ENCODE measurements around the gene TRABD.
A peak's percentile ranks its signal among the peaks of the same experiment; 100 is the strongest.

Gene TRABD

DNA sequence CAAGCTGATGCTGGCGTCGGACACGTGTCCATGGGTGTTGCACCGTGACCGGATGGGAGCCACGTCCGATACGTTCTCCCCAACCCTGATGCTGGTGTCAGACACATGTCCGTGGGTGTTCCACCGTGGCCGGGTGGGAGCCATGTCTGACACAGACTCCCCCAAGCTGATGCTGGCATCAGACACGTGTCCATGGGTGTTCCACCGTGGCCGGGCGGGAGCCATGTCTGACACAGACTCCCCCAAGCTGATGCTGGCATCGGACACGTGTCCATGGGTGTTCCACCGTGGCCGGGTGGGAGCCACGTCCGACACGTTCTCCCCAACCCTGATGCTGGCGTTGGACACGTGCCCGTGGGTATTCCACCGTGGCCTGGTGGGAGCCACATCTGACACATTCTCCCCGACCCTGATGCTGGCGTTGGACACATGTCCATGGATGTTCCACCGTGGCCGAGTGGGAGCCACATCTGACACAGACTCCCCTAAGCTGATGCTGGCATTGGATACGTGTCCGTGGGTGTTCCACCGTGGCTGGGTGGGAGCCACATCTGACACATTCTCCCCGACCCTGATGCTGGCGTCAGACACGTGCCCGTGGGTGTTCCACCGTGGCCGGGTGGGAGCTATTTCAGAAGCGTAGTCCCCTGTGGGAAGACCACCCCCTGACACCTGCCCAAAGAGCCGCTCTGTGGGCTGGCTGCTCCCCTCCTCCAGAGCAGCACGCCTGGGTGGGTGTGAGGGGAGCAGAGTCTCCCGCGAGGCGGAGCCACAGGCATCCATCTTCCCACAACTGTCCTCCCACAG lies 35.1 kb downstream of the TRABD start:
- no peak for DNase-seq

DNA sequence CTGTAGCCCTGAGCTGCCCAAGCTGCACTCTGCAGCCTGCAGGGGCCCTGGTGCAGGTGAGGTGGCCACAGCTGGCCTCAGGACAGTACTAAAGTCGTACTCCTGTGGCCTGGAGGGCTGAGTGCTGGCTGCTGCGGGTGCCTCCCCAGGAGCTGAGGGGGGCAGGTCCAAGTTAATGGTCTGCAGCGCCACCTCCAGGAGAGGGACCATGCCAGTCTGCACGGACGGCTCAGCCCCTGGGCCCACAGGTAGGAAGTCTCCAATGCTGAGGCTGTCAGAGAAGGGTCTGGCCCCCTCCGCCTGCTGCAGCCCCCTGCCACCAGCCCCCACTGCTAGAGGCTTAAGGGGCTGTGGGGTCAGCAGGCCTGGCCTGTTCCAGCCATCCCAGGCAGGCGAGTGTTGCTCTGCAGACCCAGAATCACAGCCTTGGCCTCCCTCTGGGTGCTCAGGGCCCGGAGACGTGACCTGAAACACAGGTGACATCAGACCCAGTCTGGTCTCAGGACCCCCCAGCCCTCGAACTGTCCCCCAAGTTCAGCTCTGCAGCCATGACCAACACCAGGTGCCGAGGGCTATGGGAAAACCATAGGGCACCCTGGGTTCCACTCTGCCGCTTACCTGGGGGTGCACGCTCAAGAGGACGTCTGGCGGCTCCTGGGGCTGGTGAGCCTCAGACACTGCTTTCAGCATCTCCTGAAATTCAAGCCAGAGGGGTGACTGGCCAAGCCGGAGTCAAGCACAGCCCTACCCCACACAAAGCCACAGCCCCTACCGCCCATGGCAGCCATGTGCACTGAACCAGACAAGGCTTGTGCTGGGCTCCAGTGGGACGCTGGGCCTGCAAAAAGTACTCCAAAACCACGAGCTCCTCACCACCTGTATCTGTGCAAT lies 35.9 kb downstream of the TRABD start:
- DNase-seq, result no peak

DNA sequence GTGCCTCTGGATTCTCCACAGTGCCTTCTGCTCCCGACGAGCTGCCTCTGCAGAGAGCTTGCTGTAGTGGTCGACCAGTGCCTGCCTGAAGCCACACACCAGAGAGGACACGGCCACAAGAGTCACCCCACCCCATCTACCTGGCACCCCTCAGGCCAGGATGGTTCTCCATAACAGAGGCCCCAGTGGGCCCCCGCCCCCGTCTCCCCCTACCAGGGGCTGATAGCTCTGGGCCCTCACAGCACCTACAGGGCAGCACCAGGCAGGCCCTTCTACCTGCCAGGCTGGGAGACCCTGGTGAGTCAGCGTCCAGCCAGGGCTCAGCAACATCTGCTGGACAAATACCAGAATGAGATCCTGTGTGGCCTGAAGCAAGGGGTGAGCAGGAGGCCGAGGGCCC lies 36.8 kb downstream of the TRABD start:
- DNase-seq, result no peak

DNA sequence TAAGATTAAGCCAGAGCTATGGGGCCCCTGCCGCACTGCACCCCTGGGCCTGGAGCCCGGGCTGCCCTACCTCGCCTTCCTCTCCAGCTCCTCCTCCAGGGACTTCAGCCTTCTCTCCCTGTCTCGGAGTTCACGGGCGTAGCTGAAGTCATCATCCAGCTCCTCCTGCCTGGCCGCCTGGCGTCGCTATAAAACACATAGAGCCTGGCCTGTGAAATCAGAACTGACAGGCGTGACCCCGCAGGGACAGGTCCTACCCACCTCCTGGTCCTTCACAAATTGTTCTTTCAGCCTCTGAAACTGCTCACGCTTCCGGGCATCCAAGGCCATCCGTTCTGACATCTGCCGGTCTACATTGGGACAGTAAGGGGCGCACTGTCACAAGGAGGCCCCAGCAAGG lies 38.4 kb downstream of the TRABD start:
- no peak for DNase-seq

DNA sequence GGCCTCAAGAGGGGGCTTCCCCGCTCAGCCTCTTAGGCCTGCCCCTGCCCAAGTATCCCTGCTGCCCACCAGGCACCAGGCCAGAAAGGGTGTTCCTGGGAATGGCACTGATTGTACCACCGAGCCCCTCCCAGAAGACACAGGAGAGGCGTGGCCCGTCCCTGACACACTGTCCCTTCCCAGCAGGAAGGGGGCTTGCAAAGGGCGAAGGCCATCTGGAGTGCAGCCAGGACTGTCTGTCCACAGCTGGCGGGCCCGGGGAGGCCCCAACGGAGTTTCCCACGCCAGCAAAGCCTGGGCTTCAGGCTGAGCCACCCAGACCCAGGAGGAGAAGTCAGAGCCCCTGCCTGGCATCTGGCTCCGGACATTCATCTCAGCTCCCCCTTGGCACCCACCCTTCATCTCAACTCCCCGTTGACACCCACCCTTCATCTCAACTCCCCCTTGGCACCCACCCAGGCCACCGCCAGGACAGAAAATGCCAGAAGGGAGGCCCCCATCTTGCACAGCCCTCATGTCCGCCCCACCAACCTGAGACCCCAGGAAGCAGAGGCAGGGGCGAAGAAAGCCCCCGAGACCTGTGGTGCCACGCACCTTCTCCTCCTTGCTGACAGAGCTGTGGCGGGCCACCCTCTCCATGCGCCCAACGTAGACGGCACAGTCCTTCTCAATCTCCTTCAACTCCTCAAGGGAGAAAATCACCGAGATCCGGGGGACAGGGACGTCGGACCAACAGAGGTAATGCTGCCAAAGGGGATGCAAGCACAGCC lies 39.7 kb downstream of the TRABD start:
- DNase-seq, result no peak

DNA sequence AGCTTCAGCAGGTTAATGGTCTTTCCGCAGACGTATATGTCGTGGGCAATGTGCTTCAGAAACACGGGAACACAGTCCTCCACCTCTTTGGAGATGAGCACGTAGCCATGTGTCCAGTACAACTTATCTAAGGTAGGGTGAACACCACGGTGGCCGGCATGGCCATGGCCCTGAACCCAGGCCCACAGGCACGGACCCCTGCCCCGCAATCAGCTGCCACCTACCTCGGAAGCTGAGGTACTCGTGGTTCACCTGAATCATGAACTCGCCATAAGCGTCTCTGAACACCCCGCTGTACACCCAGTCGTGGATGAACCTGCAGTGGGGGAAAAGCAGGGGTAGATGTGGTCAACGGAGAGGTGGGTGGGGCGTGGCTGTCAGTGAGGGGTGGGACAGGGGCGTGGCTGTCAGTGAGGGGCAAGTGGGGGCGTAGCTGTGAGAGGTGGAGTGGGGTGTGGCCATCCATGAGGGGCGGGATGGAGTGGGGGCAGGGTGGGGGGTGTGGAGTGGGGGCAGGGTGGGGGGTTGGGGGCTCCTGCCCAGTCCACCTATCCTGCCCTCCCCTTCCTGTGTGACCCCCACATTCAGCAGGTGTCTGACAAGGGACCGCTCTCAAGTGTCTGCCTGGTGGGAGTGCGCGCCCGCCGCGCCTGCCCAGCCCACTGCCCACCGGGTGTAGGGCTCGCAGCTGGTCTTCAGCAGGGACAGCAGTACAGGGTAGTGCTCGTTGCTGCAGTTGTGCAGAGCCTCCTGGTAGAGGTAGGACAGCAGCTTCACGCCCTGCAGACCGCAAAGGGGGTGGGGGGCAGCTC lies 40.6 kb downstream of the TRABD start:
- DNase-seq, result no peak

DNA sequence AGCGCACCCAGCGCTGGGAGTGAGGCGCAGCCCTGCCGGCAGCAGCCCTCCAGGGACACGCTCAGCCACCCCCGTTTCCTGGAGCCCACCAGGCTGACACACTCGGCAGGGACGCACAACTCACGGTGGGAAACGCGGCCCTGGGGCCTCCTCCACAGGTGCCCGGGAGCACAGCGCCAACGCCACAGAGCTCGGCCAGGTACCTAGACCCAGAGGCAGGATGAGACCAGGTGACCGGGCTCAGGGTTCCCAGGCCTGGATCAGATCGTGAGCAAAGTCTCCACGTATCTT lies 41.1 kb downstream of the TRABD start:
- no peak for DNase-seq

DNA sequence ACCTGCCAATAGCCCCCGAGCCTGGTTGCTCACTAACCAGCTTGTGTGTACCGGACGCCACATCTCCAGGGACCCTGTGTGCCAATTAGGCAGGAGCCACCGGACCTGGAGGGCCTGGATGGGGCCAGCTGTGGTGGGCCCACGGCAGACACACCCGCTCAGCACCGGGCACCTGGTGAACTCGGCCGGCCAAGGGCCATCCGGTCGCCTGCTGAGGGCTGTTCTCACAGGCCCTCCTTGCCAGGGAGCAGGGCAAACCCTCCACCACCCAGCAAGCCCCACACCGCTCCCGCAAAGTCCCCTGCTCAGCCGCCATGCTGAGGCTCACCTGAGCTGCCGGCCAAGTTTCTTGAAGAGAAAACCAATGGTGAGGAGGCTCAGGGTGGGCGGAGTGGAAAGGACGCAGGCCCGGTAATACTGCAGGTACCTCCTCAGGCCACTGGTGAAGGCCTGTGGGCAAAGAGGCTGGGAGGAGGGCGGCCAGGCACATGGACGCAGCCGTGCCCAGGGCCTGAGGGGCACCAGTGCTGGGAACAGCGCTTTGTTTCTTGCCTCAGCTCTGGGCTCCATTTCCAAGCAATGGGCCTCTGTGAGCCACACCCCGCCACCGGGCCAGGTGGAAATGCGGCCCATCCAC lies 42.0 kb downstream of the TRABD start:
- DNase-seq, result no peak

DNA sequence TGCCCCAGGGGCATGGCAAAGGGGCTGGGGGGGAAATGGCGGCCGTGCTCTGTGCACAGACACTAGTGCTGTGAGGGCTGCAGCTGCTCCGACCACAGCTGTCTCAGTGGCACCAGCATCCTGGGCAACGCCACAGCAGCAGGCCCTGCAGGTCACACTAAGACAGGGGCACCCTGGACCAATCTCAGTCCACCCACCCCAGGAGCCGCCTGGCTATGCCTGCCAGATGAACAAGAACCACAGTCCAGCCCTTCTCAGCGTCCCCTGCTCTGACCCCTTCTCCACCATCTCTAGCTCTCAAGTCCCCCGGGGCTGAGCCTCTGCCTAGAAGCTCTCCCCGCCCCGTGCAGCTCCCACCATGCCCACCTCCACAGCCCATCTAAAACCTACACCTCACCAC lies 42.7 kb downstream of the TRABD start:
- no peak for DNase-seq

DNA sequence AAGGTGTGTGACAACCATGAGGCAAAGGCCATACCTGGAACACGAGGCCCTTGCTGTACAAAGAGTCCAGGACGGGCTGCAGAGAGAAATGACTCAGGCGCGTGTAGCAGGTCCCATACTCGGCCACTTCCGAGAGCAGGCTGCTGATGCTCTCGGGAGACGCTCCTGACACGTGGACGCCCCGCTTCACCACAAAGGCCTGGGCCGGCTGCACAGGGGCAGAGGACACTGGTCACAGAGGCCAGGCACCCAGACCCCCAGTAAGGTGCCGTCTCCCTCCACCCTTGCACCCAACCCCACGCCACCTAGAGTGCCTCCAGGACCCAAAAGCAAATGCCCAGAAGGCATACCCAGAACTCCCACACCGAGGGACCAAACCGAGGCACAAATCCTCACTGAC lies 43.7 kb downstream of the TRABD start:
- no peak for DNase-seq

DNA sequence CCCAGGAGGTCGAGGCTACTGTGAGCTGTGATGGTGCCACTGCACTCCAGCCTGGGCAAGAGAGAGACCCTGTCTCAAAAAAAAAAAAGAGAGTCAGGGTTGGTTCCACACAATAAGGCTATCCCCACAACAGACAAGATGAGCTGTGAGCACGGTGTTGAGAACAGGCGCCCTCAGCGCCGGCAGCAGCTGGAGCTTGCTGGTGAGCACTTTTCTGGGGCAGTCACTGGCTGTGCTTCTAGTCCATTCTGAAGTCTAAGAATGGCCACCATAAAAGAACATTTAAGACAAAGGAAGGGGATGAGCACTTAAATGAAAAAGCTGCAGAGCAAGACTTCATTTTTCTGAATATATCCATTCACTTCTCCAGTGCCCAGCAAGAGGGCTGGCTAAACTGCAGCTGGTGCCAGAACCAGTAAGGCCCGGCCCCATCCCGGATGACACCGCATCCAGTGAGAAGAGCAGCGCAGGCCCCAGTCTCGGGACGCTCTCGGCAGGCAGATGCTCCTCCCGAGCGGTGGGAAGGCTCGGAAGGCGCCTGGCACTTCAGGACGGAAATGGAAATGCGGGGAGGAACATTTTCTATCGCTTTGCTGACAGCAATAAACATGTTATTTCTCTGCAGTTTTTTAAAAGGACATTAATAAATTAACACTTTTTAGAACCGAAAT lies 46.9 kb downstream of the TRABD start:
- DNase-seq, result no peak

DNA sequence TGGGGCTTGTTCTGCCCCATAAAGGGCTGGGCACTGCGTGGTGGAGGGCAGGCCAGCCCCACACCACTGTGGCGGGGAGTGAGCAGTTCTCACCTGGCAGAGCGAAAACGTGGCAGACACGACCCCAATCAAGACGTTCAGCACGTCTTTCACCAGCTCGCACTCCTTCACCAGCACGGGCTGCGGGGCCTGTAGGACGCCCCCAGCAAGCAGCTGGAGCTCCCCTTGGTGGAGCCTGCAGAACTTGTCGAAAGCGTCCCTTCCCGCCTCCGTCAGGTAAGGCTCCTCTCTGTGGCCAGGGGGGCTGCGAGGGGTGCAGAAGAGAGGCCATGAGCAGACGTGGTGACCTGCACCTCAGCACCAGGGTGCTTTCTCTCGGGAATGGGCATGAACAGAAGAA lies 47.5 kb downstream of the TRABD start:
- DNase-seq, result no peak

DNA sequence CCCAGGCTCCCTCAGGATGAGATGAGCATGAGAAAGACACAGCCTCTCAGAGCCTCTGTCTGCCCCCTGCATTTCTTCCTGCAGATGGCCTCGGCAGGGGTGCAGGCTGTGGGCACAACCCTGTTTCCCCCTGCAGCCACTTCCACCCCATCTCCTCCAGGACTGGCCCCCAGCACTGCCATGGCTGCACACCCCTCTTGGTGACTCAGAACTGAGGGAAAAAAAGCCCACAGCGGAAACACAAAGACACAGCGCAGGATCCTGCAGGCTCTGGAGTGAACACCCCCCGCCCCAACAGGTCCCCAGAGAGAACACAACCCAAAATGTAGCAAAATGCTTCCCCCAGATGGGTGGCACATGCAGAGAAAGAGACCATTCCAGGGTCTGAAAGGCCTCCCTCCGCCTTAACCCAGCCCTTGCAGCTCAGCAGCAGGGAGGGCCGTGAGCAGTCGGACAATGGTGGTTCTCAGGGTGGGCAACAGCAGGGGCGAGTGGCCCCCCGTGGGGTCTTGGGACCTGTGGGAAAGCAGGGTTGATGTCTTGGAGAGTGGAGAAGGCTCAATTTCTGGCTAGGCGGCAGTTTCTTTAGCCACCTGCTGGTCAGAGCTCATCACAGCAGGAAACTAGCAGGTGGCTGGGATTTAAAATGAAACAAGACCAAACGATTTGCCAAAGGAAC lies 51.2 kb downstream of the TRABD start:
- DNase-seq, result no peak

DNA sequence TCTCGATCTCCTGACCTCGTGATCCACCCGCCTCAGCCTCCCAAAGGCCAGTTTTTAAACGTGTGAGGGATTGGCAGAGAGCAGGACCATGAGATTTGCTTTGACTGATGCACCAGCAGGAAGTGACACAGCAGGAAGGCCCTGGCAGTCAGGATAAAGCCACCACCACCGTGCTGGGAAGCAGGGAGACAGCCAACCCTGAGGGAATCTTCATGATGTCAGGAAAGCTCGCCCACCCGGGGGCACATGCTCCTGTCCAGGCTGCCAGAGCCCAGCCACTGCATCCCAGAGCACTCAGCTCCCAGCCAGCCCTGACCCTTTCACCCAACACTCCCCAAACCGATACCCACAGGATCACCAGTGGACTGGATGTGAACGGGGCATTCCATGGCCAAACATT lies 53.0 kb downstream of the TRABD start:
- no peak for DNase-seq

DNA sequence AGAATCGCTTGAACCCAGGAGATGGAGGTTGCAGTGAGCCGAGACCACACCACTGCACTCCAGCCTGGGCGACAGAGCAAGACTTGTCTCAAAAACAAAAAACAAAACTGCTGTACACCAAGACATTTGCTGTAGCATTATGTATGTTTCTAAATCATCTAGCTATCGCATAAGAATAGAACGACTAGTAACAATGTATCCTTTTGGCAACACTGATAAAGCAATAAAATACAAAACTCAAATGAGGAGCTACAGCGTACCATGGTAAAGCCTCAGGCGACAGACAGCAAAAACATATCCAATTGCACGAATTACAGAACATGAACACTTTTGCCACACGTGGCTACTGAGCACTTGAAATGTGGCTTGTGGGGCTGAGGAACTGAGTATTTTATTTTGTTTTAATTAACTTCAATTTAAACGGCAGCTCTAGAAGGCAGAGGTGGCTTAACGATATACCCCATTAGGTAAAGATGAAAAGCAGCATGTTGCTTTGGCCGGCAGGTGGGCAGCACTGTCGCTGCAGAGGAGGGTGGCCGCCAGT lies 56.8 kb downstream of the TRABD start:
- DNase-seq, result no peak

DNA sequence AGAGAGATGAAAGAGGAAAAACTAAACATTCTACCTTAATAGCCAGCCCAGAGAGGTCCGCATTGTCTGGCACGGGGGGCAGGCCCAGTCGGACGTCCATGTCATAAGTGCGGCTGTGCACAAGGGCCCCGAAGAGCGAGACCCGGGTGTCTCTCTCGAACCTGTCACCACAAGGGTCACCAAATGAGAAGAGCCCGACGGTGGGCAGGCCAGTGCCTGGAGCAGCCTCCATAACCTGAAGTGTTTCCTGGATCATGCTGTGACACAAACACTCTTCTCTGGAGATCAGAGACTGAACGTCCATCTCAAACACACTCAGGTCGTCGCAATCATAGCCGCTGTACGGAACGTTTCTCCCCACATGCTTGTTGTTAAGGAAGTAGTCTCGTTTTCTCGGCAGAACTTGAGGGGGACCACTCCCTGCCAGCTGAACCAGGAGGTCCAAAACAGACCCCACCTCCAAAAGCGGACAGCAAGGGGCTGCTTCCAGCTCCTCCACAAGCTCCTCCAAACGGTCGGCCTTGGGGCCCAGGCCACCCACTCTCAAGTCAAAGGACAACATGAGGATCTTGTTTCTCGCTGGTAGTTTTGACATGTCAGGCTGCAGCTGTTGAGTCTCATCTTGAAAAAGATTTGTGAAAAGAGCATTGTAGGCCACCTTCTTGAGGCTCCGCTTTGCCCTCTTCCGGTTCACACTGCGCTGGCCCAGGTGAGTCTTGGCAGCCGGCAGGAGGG lies 58.1 kb downstream of the TRABD start:
- DNase-seq, result no peak

DNA sequence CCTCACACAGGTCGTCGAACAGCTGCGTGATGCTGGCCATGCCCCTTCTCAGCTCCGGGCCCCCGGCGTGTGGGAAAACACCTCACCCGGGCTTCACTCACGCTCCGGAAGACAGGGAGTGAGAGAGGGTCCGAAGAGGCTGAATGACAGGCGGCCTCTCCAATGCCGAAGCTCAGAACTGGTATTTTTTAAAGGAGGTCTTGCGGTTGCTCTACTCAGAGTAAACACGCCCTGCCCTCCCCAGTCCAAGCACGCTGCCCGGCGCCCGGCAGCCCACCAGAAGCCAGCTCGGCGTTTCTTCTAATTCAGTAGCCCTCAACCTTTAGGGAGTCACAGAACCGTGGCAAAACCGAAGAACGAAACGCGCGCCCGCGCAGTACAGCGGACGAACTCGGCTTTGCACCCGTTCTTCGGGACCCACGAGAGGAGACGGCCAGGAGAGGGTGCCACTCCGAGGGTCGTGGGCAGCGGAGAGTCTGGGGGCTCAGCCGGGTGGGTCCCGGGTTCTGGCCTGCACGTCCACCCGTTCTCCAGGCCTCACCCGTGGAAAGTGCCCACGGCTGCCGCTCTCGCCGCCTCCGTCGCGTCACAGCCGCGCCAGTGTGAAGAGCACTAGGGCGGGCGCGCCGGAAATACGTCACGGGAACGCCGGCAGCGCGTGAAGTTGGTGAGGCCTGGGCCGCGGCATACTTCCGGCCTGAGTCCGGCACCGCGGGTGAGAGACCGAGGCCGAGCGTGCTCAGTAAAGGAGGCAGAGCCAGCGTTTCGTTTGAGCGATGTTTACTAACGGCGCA lies 58.9 kb downstream of the TRABD start, which contains the start of gene TUBGCP6:
Gene TUBGCP6 (minus strand): TSS at position 604 of the 794 bp plus-strand sequence. CDS start 564 bp downstream, at position 40.
- DNase-seq, result peak; percentile 96

DNA sequence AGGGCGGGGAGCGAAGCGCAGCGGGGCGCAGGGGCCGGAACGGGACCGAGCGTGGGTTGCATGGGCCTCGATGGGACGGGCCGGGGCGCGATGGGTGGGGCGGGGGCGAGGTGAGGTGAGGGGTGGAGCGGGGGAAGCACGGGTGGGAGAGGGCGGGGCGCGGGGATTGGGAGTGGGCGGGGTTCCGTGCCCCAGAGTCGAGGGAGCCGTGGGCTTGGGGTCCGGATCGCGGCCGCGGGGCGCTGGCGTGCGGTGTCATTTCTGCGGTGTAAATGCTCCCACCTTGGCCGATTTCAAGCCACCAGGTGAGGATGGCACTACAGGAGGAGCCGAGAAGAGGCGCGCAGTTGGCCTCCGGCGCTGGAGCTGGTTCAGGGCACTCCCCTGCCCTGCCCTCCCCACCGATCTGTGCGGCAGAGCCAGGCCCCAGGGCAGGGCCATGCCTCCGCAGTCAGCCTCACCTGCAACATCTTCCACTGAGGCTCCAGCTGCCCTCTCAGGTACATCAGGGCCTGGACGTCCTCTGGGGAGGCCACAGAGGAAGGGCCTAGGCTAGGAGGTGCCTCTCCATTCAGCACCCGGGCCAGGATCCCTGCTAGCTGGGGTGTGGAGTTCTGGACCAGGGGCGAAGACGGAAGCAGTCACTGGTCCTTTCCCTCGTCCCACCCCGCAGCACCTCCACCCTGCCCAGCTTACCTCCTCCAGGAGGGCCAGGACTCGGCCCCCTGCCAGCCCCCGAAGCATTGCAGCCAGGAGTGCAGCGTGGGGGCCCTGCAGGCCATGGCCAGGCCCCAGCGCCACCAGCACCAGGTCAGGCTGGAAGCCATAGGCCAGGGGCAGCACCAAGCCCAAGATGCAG lies 59.7 kb downstream of the TRABD start:
- DNase-seq, result no peak

All from stimulated activated CD8-positive, alpha-beta memory T cell treated with anti-CD3 and anti-CD28 coated beads, Interleukin-4, amount 100 ng/mL, for 48 hours (primary cell).